Measurements from ENCODE around the gene CFAP99.
"Not testable (repeated sequence)": the region's sequence is repeated elsewhere in the genome, so short reads cannot be mapped to it uniquely, and the experiment has no call there.

CFAP99 gene

GRCh38 chr4:2429945-2430757, 11.4 kb downstream of the CFAP99 start:
- DNase-seq (ENCODE audit: low spot score): not testable (repeated sequence)

DNA sequence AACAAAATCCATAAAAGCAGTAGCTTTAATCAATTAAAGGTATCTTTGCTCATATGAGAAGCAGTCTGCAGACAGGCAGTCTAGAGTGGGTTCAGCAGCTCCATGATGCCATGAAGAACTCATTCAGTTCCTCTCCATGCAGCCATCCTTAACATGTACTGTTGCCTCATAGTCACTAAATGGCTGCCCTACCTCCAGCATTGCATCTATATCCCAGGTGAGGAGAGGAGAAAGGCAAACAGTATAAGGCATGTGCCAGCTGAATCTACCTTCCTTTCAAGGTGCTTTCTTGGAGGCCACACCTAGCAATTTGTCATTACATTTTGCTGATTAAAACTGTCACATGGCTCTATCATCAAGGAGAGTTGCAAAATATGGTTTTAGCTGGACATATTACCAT, 13.2 kb downstream of the CFAP99 start:
- DNase-seq (ENCODE audit: low spot score): no peak

- DNase-seq (ENCODE audit: low spot score): peak; percentile 79
Measured at GRCh38 chr4:2432991-2433530, 14.3 kb downstream of the CFAP99 start.

- no peak for DNase-seq (ENCODE audit: low spot score)
Measured at GRCh38 chr4:2433609-2434350, 15.0 kb downstream of the CFAP99 start.

GRCh38 chr4:2434420-2434819, 15.7 kb downstream of the CFAP99 start:
- DNase-seq (ENCODE audit: low spot score): no peak

DNA sequence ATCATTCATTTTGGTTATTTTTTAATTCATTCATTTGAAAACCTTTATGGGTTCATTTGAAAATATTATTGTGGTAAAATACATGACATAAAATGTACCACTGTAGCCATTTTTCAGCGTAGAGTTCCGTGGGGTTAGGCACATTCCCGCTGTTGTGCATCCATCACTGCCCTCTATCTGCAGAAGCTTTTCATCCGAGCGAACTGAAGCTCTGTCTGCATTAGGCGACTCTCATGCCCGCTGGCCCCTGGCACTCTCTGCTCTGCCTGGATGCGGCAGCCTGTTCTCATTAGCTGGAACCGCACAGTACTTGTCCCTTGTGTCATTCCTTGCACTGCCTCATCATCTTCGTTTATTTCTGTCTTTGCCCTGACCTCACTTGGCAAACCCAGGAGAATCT, 17.5 kb downstream of the CFAP99 start:
- no peak for DNase-seq (ENCODE audit: low spot score)

DNA sequence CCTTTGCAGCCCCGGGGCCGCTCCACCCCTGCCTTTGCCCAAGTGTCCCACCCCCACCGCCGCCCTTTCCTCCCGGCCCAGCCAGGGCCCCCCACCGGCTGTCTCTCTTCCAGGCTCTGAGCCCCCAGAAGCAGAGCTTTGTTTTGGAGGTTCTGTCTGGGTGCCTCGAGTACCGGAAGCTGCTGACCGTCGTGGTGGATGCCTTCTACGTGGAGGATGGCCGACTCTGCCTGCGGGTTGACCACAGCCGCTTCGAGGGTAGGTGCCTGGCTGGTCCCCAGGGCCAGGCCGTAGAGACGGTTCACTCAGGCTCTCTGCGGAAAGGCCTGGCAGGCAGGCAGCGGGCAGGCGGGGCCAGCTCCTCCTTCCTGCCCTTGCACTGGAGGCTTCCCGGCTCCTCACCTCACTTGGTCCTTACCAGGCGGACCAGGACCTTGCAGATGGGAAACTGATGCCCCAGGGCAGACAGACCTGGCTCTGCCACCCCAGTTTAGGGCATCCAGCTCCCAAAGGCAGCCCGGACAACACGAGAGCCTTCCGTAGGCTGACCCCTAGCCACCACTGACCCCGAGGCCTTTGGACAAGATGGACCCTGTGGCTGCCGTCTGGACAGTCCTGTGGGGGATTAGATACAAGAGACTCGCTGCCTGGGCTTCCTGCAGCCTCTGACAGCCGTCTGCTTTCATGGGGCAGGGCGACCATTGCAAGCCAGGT, 18.2 kb downstream of the CFAP99 start:
- DNase-seq (ENCODE audit: low spot score): no peak

DNA sequence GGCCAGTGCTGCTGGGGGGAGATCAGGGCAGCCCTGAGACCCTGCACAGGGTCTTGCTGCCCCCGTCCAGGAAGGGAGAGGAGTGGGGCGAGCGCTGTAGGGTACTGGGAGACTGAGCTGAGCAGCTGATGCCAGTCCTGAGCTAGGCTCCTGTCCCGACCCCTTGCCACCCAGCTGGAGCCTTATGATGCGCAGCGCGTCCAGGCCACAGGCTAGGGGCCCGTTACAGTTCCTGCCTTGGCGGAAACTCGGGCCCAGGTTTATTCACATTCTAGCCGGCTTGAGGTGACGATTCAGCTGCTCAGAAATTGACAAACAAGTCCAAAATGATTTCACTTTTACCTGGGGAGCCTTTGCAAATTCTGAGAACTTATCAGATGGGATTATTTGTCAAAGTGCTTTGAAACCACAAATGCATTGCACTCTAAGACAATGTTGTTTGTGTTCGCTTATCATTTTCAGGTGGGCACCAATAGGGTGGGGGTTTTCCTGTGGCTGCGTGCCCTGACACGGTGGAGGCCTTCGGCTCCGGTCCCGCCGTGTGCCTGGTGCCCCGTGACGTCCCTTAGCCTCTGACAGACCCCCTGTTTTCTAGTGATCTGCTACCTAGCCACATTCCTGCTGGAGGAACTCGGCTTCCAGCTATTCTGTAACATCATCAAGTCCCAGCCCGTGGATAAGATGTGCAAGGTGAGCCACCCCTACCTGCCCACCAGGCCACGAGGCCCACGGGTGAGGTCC, 18.9 kb downstream of the CFAP99 start:
- DNase-seq (ENCODE audit: low spot score): no peak

DNA sequence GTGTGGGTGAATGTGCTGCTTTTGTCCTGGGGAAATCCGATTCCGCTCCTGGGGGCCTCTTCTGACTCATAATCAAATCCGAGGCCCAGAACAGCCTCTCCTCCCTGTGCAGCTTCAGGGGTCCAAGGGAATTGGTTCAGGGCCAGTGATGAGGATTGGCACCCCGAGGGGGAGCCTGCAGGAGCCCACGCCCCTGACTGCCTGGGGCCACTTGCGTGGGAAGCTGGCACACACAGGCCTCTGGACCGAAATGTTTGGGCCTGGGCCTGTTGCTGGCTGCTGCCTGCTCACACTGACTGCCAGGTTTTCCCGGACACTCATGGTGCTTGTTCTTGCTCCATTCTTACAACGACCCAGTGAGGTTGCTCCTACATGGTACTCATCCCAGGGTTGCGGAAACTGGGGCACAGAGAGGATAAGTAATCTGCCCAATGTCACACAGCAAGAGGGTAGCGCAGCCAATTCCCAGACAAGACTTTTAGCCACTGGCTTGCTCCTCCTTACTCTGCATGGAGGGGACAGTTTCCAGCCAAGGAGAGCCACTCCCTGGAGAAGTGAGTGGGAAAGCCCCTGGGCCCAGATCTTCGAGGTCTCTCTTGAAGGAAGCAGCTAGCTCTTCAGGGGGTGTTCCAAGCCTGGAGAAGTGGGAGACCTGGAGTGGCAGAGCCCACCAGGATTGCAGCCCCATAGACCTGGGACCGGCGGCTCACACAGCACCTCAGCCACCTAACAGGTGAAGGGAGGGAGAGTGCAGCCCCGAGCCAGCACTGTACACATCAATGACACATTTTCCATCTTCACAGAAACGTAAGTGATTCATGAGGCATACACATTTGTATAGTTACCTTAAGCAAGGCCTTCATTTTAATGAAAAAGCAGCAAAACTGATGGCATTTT, 20.3 kb downstream of the CFAP99 start:
- DNase-seq (ENCODE audit: low spot score): no peak

- peak; percentile 65 for DNase-seq (ENCODE audit: low spot score)
Measured at GRCh38 chr4:2441393-2442174, 22.8 kb downstream of the CFAP99 start.

DNA sequence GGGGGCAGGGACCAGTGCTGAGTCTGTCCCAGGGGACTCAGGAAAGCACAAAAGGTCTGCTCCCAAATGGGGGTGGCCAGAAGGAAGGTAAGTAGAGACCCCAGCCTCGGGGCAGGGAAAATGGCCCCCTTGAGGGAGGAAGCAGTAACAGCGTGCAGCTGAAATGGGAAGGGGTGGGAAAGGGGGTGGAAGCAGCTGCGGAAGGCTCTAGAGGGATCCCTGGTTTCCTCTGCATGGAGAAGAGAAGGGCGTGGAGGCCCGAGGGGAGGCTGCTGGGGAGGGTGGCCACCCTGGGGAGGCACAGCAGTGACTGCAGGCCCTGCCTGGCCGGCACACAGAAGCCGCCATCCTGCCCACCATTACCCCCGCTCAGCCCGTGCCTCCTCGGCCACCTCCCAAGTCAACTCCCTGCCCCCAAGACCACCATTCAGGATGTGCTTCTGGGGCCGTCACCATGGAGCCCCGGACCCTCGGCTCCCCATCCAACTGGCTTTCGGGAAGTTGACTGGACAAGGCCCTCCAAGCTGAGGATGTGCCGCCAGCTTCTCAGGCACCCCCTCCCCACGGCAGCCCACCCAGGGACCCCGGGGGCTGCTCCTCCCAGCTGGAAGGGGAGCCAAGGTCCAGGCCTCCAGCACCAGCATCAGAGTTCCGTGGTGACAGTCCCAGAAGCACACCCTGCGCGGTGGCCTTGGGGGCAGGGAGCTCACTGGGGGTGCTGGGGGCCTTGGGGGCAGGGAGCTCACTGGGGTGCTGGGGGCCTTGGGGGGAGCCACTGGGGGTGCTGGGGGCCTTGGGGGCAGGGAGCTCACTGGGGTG, 23.6 kb downstream of the CFAP99 start:
- no peak for DNase-seq (ENCODE audit: low spot score)

GRCh38 chr4:2443061-2443730, 24.4 kb downstream of the CFAP99 start:
- DNase-seq (ENCODE audit: low spot score): no peak

DNA sequence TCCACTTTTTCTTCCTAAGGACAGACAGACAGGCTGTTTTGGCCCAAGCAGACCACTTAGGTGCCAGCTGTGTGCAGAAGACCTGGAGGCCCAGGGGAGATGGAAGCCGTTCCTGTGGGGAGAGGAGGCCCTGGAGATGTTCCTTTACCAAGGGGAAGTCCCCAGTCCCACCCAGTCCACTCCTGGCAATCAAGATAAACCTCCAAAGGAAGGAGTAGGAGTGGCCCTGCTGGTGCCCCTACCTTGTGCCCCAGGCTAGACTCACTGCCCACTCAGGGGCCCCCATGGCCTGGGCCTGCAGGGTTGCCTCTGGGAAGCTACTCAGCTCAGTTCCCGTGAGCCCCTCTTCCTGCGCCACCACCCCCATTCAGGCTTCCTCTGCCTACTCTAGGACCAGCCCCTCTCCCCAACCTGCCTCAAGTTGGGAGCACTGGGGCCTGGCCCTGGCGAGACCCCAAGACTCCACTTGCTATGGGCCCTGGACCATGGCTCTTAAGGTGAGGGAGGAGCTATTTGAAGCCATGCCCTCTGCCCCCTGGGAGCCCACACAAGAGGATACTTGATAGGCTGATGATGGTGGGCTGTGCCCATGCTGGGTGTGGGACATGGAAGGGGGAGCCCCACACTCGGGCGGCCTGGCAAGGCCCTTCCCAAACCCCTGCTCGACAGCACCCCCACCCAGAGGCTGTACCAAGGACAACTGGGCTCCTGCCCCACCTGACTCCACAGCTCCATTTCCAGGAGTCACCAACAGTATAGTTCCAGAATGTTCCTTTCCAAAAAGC, 25.4 kb downstream of the CFAP99 start:
- no peak for DNase-seq (ENCODE audit: low spot score)

DNA sequence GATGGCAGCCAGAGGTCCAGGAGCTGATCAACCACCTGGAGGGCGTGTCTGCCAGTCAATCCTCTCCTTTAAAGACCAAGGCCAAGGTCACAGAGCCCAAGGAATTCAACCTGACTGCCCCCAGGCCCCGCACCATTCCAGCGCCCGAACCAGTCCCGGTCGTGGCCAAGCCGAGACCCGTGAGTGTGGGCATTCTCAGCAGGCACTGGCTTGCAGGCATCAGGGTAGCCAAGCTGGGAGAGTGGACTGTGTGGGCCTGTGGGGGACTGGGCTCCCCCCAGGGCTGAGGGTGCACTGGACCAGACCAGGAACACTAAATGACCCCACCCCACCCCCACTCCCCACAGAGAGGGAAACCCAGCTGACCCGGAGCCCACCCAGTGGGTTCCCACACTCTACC, 26.4 kb downstream of the CFAP99 start:
- no peak for DNase-seq (ENCODE audit: low spot score)

DNA sequence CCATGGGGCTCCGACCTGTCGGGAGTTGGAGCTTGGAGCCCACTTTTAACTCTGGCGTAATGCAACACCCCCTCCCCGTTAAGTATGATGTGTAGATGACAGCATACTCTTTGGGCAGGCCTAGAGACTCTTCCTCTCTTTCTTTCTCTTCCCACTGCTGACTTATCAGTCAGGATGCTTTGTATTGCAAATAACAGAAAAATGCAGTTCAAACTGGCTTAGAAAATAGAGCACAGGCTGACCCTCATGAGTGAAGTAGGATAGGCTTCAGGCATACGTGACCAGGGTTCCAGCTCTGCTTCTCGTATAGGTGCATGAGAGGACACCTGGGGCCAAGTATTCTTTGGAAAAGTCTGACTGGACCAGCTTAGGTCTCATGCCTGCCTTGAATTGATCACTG, 26.8 kb downstream of the CFAP99 start:
- DNase-seq (ENCODE audit: low spot score): no peak

- no peak for DNase-seq (ENCODE audit: low spot score)
Measured at GRCh38 chr4:2446656-2447564, 28.2 kb downstream of the CFAP99 start.

DNA sequence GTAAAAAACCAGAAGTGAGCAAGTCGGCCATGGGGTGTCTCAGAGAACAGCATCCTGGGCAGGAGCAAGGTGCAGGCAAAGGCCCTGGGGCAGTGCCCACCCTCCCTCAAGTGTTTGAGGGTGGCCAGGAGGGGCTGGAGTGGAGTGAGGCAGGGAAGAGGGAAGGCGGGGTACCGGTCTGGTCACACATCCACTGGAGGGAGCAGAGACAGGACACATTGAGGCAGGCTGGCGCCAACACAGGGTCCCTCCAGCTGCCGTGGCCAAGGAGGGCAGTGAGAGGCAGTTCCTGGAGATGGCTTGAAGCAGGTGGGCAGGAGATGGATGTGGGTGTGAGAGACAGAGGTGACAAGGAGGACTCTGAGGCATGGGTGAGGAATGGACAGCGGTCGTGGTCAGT, 29.8 kb downstream of the CFAP99 start:
- DNase-seq (ENCODE audit: low spot score): no peak

All from kidney tubule cell (primary cell).